GM18867 (cell line): Measurements from ENCODE around the gene COL23A1.

Experiments
- ATAC-seq: cut with Tn5 transposase; IDR thresholded peaks from one replicate; pipeline ENCODE4 v1.9.1; 2021; ENCODE audit warnings: mild to moderate bottlenecking, moderate library complexity; ENCODE audit not compliant: unreplicated experiment

Gene COL23A1

GRCh38 chr5:178348356-178349074 is 241.7 kb downstream of the COL23A1 start:
- no peak for ATAC-seq

- no peak for ATAC-seq
Observed at GRCh38 chr5:178347956-178348355, 242.2 kb downstream of the COL23A1 start.

- no peak for ATAC-seq
Observed at GRCh38 chr5:178346607-178347334, 243.4 kb downstream of the COL23A1 start.

- no peak for ATAC-seq
Observed at GRCh38 chr5:178343306-178343705, 246.9 kb downstream of the COL23A1 start.

- no peak for ATAC-seq
Observed at GRCh38 chr5:178341851-178342140, 248.4 kb downstream of the COL23A1 start.

GRCh38 chr5:178341091-178341850 is 248.9 kb downstream of the COL23A1 start:
- no peak for ATAC-seq

GRCh38 chr5:178340637-178341036 is 249.6 kb downstream of the COL23A1 start:
- ATAC-seq: no peak

GRCh38 chr5:178340187-178340586 is 250.0 kb downstream of the COL23A1 start:
- ATAC-seq: no peak

- no peak for ATAC-seq
Observed at GRCh38 chr5:178339272-178339671, 250.9 kb downstream of the COL23A1 start.

- ATAC-seq: no peak
Observed at GRCh38 chr5:178338750-178339144, 251.4 kb downstream of the COL23A1 start.

- no peak for ATAC-seq
Observed at GRCh38 chr5:178338126-178338749, 252.0 kb downstream of the COL23A1 start.

- no peak for ATAC-seq
Observed at GRCh38 chr5:178337334-178337741, 252.9 kb downstream of the COL23A1 start.

- no peak for ATAC-seq
Observed at GRCh38 chr5:178336889-178337288, 253.3 kb downstream of the COL23A1 start.

- no peak for ATAC-seq
Observed at GRCh38 chr5:178335302-178336030, 254.7 kb downstream of the COL23A1 start.

- ATAC-seq: no peak
Observed at GRCh38 chr5:178334861-178335260, 255.3 kb downstream of the COL23A1 start.

- no peak for ATAC-seq
Observed at GRCh38 chr5:178333821-178334481, 256.2 kb downstream of the COL23A1 start.

- ATAC-seq: no peak
Observed at GRCh38 chr5:178332210-178332641, 258.0 kb downstream of the COL23A1 start.

- no peak for ATAC-seq
Observed at GRCh38 chr5:178331491-178331996, 258.6 kb downstream of the COL23A1 start.

GRCh38 chr5:178330791-178331404 is 259.3 kb downstream of the COL23A1 start:
- ATAC-seq: no peak
